Subcutaneous abdominal adipose tissue (tissue), 5 donors: ENCODE measurements around the gene EPS15.

Source experiments
- H3K27ac ChIP-seq: one replicate; pipeline ENCODE4 v1.7.0; 2013; ENCODE audit warnings: low read depth, mild to moderate bottlenecking, inconsistent platforms, low read length, moderate library complexity
- H3K27me3 ChIP-seq, 5 donors: one replicate each; pipeline ENCODE4 v1.7.0; 2013; ENCODE audit warnings: low read length in 5 of 5, inconsistent platforms in 1 of 5; ENCODE audit not compliant: control insufficient read depth in 5 of 5, insufficient read depth in 4 of 5
- H3K36me3 ChIP-seq, 5 donors: one replicate each; pipeline ENCODE4 v1.7.0; 2013; ENCODE audit warnings: low read length in 5 of 5; ENCODE audit not compliant: control insufficient read depth in 5 of 5, insufficient read depth in 5 of 5
- H3K4me1 ChIP-seq, 5 donors: one replicate each; pipeline ENCODE4 v1.7.0; 2013; ENCODE audit warnings: low read length in 5 of 5, mild to moderate bottlenecking in 3 of 5, moderate library complexity in 1 of 5; ENCODE audit not compliant: control insufficient read depth in 5 of 5, insufficient read depth in 5 of 5
- H3K4me3 ChIP-seq, 5 donors: one replicate each; pipeline ENCODE4 v1.7.0; 2013; ENCODE audit warnings: low read length in 5 of 5, low read depth in 1 of 5
- H3K9ac ChIP-seq, 5 donors: one replicate each; pipeline ENCODE4 v1.7.0; 2013; ENCODE audit warnings: low read length in 5 of 5, mild to moderate bottlenecking in 4 of 5, moderate library complexity in 3 of 5
- H3K9me3 ChIP-seq, 5 donors: one replicate each; pipeline ENCODE4 v1.7.0; 2013; ENCODE audit warnings: low read length in 5 of 5; ENCODE audit not compliant: control insufficient read depth in 5 of 5
- donor health status: healthy.
- donor health status: healthy.
- donor health status: healthy.
- donor health status: healthy.
- donor health status: healthy.

EPS15 gene

DNA sequence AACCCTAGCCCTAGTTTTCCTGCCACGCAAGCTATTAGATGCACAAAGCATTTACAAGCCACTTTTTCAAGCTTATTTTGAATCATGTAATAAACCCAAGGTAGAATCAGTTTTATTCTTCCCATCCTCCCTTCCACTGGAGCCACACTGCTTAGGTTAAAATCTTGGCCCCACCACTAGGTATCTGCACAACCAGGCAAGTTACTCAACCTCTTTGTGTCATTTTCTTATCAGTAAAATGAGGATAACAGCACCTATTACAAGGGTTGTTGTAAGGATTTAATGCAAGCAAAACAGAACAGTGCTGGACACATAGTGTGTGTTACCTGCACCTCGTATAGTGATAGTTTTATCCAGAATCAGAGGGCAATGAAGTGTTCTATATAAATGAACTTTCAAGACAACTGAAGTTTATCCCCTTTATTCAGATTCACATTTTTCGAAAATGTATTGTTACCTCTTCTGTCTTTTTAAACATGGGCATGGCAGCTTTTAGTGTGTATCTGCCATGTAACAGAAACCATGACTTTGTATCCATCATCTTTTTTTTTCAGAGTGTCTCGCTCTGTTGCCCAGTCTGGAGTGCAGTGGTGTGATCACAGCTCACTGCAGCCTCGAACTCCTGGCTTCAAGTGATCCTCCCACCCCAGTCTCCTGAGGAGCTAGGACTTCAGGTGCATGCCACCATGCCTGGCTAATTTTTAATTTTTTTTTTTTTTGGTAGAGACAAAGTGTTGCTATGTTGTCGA lies 171.5 kb downstream of the EPS15 start:
- no peak overlapping the region for H3K4me3 ChIP-seq
- H3K9me3 ChIP-seq = no peaks in the 10 kb centered on the region
- peaks cover 0 to 20% (median 16%) of the 10 kb centered on the region in 5 donors for H3K4me1 ChIP-seq
- H3K27ac ChIP-seq = no peak overlapping the region
- H3K9ac ChIP-seq = no peak overlapping the region
- H3K27me3 ChIP-seq = peaks cover 13 to 28% (median 23%) of the 10 kb centered on the region in 5 donors
- H3K36me3 ChIP-seq = peaks cover 0 to 7% (median 0%) of the 10 kb centered on the region in 5 donors

GRCh38 chr1:51346086-51346942 lies 172.8 kb downstream of the EPS15 start:
- Histone ChIP-seq H3K27ac (no peak overlapping the region), H3K9ac (no peak overlapping the region), H3K4me3 (no peak overlapping the region), H3K4me1 (peaks cover 0 to 20% (median 16%) of the 10 kb centered on the region in 5 donors), H3K36me3 (no peaks in the 10 kb centered on the region), H3K9me3 (no peaks in the 10 kb centered on the region), H3K27me3 (peaks cover 13 to 37% (median 24%) of the 10 kb centered on the region in 5 donors)

- H3K9me3 ChIP-seq = no peaks in the 10 kb centered on the region
- H3K4me1 ChIP-seq = peaks cover 0 to 20% (median 16%) of the 10 kb centered on the region in 5 donors
- H3K36me3 ChIP-seq = no peaks in the 10 kb centered on the region
- H3K27me3 ChIP-seq = peaks cover 13 to 37% (median 24%) of the 10 kb centered on the region in 5 donors
- H3K27ac ChIP-seq = no peak overlapping the region
- no peak overlapping the region for H3K9ac ChIP-seq
- H3K4me3 ChIP-seq = peak overlapping the region in 2 of 5 donors; percentile 9 to 33
Observed at GRCh38 chr1:51345300-51345687, 173.8 kb downstream of the EPS15 start.

- Histone ChIP-seq H3K27me3 (peaks cover 13 to 37% (median 24%) of the 10 kb centered on the region in 5 donors), H3K4me3 (peak overlapping the region in 2 of 5 donors; percentile 13 to 33), H3K27ac (no peak overlapping the region), H3K36me3 (no peaks in the 10 kb centered on the region), H3K9me3 (no peaks in the 10 kb centered on the region), H3K9ac (no peak overlapping the region), H3K4me1 (peaks cover 0 to 20% (median 16%) of the 10 kb centered on the region in 5 donors)
Observed at GRCh38 chr1:51344602-51345299, 174.3 kb downstream of the EPS15 start.

DNA sequence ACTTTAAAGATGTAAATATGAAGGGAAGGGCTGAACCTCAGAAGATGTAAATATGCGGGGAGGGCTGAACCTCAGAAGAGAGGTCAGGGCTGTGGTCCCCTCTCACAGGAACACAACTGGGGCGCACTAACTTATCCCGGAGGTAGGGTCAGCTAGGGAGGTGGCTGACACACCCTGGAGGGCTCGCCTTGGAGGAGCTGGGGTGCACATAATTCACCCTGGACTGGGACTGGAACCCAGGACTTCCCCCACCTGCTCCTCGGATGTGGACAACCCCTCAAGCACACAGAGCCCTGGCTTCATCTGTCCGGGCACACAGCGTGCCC lies 174.8 kb downstream of the EPS15 start:
- no peak overlapping the region for H3K27ac ChIP-seq
- no peak overlapping the region for H3K9ac ChIP-seq
- H3K9me3 ChIP-seq = no peaks in the 10 kb centered on the region
- H3K4me3 ChIP-seq = no peak overlapping the region
- H3K36me3 ChIP-seq = no peaks in the 10 kb centered on the region
- peaks cover 13 to 37% (median 24%) of the 10 kb centered on the region in 5 donors for H3K27me3 ChIP-seq
- peaks cover 0 to 20% (median 16%) of the 10 kb centered on the region in 5 donors for H3K4me1 ChIP-seq

DNA sequence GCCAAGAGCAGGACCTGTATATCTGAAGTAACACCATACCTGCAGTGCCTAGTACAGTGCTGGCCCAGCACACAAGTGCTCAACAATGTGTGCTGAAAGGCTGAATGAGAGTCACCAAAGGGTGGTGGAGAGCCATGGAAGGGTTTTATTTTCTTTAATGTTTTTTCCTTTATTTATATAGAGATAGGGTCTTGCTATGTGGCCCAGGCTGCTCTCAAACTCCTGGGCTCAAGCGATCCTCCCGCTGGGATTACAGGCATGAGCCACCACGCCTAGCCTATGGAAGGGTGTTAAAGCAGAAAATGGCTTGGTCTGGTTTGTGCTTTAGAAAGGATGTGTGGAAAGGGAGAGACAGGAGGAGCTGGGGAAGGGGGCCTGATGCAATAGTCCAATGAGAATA lies 175.4 kb downstream of the EPS15 start:
- no peak overlapping the region for H3K27ac ChIP-seq
- no peaks in the 10 kb centered on the region for H3K9me3 ChIP-seq
- H3K4me1 ChIP-seq = peaks cover 0 to 20% (median 16%) of the 10 kb centered on the region in 5 donors
- no peak overlapping the region for H3K4me3 ChIP-seq
- no peaks in the 10 kb centered on the region for H3K36me3 ChIP-seq
- H3K27me3 ChIP-seq = peaks cover 13 to 37% (median 24%) of the 10 kb centered on the region in 5 donors
- no peak overlapping the region for H3K9ac ChIP-seq

DNA sequence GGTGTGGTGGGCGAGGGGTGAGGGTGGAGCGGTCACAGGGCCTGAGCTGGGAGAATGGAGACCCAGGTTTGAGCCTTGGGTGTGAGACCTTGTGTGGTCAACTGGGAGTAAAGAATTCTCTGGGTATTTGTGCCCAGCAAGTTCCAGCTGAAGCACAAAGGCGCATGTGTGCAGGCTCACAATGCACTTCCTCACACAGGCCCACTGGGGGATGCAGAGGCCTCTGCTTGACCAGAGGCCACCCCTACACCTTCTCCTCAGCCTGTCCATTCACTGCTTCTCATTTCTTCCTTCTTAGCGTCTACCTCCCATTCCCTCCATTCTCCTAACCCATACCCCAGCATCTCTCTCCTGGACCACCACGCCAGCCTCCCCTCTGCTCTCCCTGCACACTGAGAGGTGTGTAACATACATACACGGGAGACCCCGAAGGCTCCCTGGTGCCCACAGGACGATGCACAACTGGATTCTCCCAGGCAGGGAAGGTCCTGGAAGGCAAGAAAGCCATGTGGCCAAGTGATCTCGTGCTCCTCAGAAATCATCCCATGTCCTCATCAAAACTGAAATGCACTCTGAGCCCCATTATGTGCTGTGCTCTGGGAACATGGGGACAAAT lies 176.4 kb downstream of the EPS15 start:
- H3K4me1 ChIP-seq = peaks cover 0 to 20% (median 16%) of the 10 kb centered on the region in 5 donors
- H3K9me3 ChIP-seq = no peaks in the 10 kb centered on the region
- no peak overlapping the region for H3K4me3 ChIP-seq
- no peaks in the 10 kb centered on the region for H3K36me3 ChIP-seq
- H3K9ac ChIP-seq = no peak overlapping the region
- peaks cover 13 to 37% (median 24%) of the 10 kb centered on the region in 5 donors for H3K27me3 ChIP-seq
- H3K27ac ChIP-seq = no peak overlapping the region

DNA sequence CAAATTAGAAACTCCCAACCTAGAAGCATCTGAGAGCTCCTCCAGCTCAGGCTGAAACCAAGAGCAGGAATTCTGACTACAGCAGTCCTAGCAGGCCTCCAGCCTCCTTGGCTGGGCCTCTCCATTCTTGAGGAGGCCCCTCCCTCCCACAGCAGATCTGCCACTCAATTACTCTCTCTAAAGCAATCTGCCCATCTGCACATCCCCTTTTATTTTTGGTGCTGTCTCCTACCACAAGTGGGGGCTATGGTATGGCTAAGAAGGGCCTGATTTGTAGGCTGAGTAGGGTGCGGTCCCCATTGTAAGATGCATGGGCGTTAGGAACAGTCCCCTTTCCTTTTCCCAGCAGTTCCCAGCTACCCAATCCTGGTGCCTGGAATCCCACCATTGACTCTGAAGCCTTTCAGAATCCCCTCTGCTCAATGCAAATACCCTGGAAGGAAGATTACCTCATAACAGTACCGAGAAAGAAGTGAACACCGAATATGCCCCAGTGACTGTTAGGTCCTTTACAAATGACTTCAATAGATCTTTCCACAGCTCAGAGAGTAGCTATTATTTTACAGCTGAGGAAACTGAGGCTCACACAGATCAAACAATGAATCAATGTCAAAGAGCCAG lies 177.1 kb downstream of the EPS15 start:
- H3K9ac ChIP-seq = no peak overlapping the region
- no peaks in the 10 kb centered on the region for H3K36me3 ChIP-seq
- no peak overlapping the region for H3K4me3 ChIP-seq
- H3K27me3 ChIP-seq = peaks cover 13 to 37% (median 24%) of the 10 kb centered on the region in 5 donors
- H3K9me3 ChIP-seq = no peaks in the 10 kb centered on the region
- H3K4me1 ChIP-seq = peaks cover 0 to 20% (median 16%) of the 10 kb centered on the region in 5 donors
- H3K27ac ChIP-seq = no peak overlapping the region

DNA sequence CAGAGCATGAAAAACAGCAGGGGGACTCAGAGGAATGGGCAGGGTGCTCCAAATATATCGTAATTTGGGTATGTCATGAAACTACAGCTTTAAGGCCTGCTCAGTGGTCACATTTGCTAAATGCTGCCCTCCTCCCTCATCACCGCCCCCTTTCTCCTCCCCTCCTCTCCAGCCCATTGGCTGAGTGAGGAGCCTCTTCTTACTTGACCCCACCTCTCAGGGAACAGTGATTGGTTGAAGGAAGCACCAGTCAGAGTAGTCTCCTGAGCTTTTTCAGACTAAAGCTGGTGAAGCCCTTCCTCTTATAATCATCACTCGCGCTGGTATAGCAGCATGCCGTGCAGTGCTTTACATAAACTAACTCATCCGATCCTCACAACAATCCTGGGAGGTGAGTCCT lies 178.7 kb downstream of the EPS15 start:
- H3K9ac ChIP-seq = no peak overlapping the region
- no peak overlapping the region for H3K27ac ChIP-seq
- no peak overlapping the region for H3K4me3 ChIP-seq
- H3K9me3 ChIP-seq = no peaks in the 10 kb centered on the region
- no peaks in the 10 kb centered on the region for H3K36me3 ChIP-seq
- H3K27me3 ChIP-seq = peaks cover 11 to 31% (median 20%) of the 10 kb centered on the region in 5 donors
- peaks cover 0 to 9% (median 9%) of the 10 kb centered on the region in 5 donors for H3K4me1 ChIP-seq
